GM06990 (cell line): Measurements from ENCODE around the gene N4BP2L2.
A peak's percentile ranks its signal among the peaks of the same experiment; 100 is the strongest.

Experiments used
- DNase-seq: peaks from one replicate; pipeline ENCODE4 v3.0.0-alpha.2; 2011; ENCODE audit not compliant: insufficient read length; ENCODE audit errors: extremely low read depth
- H3K27me3 ChIP-seq: replicated peaks from 2 replicates; pipeline ENCODE4 v1.6.0; 2011; ENCODE audit warnings: low read length; ENCODE audit not compliant: control insufficient read depth, insufficient read depth
- H3K36me3 ChIP-seq: 2 replicates; pipeline ENCODE4 v1.5.1; 2011; ENCODE audit warnings: low read length; ENCODE audit not compliant: control insufficient read depth, insufficient read depth
- H3K4me3 ChIP-seq: replicated peaks from 2 replicates; pipeline ENCODE4 v1.5.1; 2011; ENCODE audit warnings: low read depth, mild to moderate bottlenecking, control low read depth, low read length
- TF ChIP-seq, protein P1 (sequence below): IDR thresholded peaks from 2 replicates; pipeline ENCODE4 v1.5.1; 2011; ENCODE audit warnings: low read length, control low read depth, mild to moderate bottlenecking, inconsistent platforms; ENCODE audit not compliant: insufficient read depth, poor library complexity, severe bottlenecking

Gene N4BP2L2

DNA sequence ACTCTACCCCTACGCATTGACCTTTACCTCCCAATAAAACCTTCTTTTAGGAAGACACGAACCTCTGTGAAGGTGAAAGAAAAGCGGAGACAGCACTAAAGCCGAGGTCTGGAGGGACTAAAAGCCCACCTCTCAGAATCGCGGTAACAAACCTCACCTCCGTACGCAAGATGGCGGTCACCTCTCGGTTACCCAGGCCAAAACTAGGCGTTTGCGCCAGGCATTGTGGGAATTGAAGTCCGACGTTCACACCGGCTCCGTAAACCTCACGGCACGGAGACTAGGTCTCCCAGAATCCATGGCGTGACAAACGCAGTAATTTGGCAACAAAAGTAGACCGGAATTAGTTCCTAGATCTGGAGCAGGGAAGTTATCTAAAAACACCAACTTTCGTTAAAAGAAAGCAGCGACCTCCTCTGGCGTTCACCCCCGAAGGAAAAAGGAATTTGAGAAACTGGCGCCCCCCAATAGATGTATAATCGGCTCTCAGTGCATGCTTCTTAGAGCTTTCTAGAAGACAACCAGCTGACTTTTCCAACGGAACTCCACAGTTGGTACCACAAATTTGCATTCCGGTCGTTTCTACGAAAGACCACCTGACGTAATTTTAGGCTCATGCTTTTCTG, at the start of gene N4BP2L2:
Gene N4BP2L2, minus strand, starts transcription at position 175 of the 626 bp plus-strand sequence. CDS start 1,768 bp downstream, outside the sequence.
- Histone ChIP-seq H3K4me3 (peak within 1 kb of the TSS; percentile 77), H3K36me3 (peaks cover 1% of the 10 kb centered on the region; the same call in 1 of the 2 replicates), H3K27me3 (no peaks in the 10 kb centered on the region)
- TF ChIP-seq, protein P1, sequence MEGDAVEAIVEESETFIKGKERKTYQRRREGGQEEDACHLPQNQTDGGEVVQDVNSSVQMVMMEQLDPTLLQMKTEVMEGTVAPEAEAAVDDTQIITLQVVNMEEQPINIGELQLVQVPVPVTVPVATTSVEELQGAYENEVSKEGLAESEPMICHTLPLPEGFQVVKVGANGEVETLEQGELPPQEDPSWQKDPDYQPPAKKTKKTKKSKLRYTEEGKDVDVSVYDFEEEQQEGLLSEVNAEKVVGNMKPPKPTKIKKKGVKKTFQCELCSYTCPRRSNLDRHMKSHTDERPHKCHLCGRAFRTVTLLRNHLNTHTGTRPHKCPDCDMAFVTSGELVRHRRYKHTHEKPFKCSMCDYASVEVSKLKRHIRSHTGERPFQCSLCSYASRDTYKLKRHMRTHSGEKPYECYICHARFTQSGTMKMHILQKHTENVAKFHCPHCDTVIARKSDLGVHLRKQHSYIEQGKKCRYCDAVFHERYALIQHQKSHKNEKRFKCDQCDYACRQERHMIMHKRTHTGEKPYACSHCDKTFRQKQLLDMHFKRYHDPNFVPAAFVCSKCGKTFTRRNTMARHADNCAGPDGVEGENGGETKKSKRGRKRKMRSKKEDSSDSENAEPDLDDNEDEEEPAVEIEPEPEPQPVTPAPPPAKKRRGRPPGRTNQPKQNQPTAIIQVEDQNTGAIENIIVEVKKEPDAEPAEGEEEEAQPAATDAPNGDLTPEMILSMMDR: no peak
- peak; percentile 80 for DNase-seq

DNA sequence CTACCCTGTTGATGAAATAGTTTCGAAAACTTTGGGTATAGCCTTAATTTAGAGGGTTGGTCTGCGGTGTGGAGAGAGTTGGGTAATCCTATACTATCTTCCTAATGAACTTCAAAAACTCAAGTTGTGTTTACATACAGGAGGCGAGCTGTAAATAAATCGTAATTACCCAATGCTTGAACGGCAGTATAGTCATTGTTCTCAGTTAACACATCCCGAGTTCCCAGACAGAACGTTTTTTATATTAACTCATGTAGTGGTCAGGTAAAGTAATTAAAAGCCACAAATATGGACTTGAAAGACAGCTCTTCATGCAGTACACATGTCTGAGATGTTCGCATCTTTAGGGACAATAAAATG, 49.2 kb upstream of the N4BP2L2 start:
- H3K4me3 ChIP-seq: peak overlapping the region; percentile 91
- DNase-seq: no peak
- TF ChIP-seq, protein P1: no peak
- no peaks in the 10 kb centered on the region for H3K27me3 ChIP-seq
- no peaks in the 10 kb centered on the region for H3K36me3 ChIP-seq

DNA sequence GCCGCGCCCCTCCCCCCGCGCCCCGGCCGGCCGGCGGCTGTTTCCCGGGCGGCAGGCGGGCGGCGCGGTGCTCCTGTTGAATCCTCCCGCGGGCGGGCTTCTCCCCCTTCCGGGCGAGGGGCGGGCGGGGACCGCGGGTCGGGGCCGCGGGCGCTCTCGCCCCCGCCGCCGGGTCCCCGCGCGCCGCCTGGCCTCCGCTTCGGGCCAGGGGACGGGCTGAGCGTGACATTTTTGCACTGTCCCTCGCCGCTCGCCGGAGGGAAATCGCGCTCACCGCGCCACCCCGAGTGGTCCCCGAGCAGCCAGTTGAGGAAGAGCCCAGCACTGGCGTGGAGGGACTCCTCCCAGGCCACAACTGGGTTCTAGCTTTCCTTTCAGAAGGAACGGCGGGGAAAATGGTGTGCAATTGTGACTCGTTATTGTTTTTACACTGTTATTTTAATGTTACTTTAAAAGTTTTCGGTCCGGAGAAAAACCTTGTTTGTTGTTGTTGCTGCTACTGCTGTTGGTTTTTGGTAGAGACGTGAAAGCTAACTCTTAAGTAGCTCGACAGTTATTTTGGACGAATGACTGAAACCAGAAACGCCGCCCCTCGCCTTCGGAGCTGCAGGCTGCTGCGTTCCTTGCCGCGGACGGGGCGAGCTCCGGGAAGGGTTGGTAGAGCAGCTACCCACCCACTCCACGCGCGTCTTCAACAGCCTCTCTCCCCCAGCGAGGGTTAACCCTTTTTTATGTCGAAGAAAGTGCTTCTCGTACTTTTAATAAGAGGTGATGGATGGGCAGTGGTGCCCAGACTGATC, 48.6 kb upstream of the N4BP2L2 start:
- no peaks in the 10 kb centered on the region for H3K27me3 ChIP-seq

DNA sequence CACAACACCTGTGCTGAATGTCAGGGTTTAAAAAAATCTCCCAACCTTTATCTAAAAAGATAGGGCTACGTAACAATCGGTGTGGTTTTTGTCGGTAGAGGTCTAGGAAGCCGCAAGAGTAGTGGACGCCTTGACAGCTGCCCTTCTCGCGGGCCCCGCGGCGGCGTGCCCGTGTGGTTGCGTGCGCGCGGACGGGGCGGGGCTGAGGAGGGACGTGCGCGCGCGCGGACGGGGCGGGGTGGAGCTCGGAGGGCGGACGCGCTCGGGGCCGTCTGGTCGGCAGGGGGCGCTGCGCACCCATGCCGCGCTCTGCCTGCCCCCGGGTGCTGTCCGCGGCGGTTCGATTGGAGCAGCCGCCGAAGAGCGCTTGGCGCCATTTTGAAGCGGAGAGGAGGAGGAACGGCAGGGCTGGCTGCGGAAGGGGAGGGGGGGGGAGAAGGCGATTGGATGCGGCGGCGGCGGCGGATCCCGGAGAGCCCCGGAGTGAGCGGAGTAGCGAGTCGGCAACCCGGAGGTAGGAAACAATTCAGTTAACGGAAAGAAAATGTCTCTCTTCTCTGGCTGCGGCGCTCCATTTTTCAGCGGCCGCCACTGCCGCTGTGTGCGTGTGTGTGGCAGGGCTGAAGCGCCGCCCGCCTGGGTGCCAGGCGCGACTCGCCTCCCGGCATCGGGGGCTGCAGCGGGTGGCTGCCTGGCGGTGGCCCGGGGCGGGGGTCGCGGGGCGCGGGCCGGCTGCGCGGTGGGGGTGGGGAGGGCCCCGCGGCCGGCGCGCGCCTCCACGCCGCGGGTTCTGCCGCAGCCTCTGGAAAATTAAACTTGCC, 47.7 kb upstream of the N4BP2L2 start, which contains the start of gene PDS5B:
Gene PDS5B, plus strand, starts transcription at position 373 of the 821 bp plus-strand sequence. CDS start 62,321 bp downstream, outside the sequence.
- peak; percentile 97 for DNase-seq
- H3K27me3 ChIP-seq: no peaks in the 10 kb centered on the region
- peak within 1 kb of the TSS; percentile 91 for H3K4me3 ChIP-seq
- no peaks in the 10 kb centered on the region for H3K36me3 ChIP-seq
- TF ChIP-seq, protein P1: peak; percentile 38

More for the DNA sequence above, 48.6 kb upstream of the N4BP2L2 start:
- DNase-seq: peak; percentile 77
- Histone ChIP-seq H3K4me3 (peak overlapping the region; percentile 91), H3K36me3 (no peaks in the 10 kb centered on the region)
- TF ChIP-seq, protein P1: no peak

DNA sequence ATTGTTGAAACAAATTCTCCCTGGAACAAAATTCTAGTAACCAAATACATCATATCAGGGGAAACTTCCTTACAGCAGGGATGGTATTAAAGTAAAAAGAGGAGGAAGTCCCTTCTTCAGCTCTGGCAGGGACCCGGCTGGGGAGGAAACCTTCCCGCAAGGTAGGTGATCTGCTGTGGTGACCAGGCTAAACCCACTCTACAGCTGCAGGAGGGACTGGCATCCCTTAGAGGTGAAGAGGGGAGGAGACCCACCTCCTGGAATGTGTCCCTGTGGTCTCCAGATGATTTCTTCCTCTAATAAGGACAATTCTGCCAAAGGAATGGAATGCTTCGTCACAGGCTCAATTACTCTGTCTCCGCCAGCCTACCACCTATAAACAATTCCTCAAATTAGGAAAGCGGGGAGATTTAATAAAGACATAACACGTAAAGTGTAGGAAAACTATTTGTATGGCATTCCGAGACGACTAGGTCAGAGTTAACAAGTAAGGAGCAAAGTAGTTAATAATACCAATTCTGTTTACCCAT, 47.0 kb upstream of the N4BP2L2 start:
- peak overlapping the region; percentile 68 for H3K4me3 ChIP-seq
- no peaks in the 10 kb centered on the region for H3K36me3 ChIP-seq
- peak; percentile 14 for DNase-seq
- TF ChIP-seq, protein P1: no peak
- H3K27me3 ChIP-seq: no peaks in the 10 kb centered on the region
